A549 (cell line): ENCODE results near the gene APP. TPM values are rescaled to one million over a fixed set of nuclear protein-coding genes. Genes with fewer than 3 reads are reported as not detected.
"Not testable (repeated sequence)": the region's sequence is repeated elsewhere in the genome, so short reads cannot be mapped to it uniquely, and the experiment has no call there.

Experiments
- ATAC-seq, 2 experiments: fragments of 200-7000 bp in 1 of 2; fragments of >200 bp in 1 of 2; cut with Nextera tagmentation in 1 of 2; cut with Tn5 transposase in 1 of 2; 3 replicates each; pipeline versions ENCODE4 v1.8.0 to v1.9.1; 2018 to 2020; ENCODE audit warnings: mild to moderate bottlenecking in 1 of 2, moderate library complexity in 1 of 2
- CTCF ChIA-PET: fragments of 300-600 bp; sonication (Branson Sonifier 250); formaldehyde crosslinking; extraction: SDS; loops from one replicate; lab custom pipeline; 2021; ENCODE audit warnings: antibody characterized with exemption, inconsistent platforms; lab: Yijun Ruan, JAX
- POLR2A ChIA-PET: fragments of 350-600 bp; formaldehyde crosslinking; extraction: SDS; loops from one replicate; lab custom pipeline; 2021; ENCODE audit warnings: antibody characterized with exemption, inconsistent platforms; lab: Yijun Ruan, JAX
- DNase-seq, 2 experiments: peaks; one replicate each; pipeline versions ENCODE4 v3.0.0 to v3.0.0-alpha.2; 2011 to 2016; ENCODE audit warnings: low read depth in 1 of 2, low spot score in 1 of 2
- FAIRE-seq: peaks from 2 replicates; lab custom pipeline; 2011; peaks lifted over from hg19 to GRCh38; lab: Jason Lieb, UNC
- H3K27ac ChIP-seq, 2 experiments: fragments of >200 bp; sonication (Bioruptor Twin); formaldehyde crosslinking; 3 replicates each; pipeline ENCODE4 v1.5.1; 2016 to 2017
- H3K4me1 ChIP-seq: fragments of >200 bp; sonication (Bioruptor Twin); formaldehyde crosslinking; 3 replicates; pipeline ENCODE4 v1.6.1; 2016
- H3K4me2 ChIP-seq: fragments of >200 bp; sonication (Bioruptor Twin); formaldehyde crosslinking; 3 replicates; pipeline ENCODE4 v1.6.1; 2016
- H3K4me3 ChIP-seq: fragments of >200 bp; sonication (Bioruptor Twin); formaldehyde crosslinking; 3 replicates; pipeline ENCODE4 v1.5.1; 2016
- H3K9me3 ChIP-seq: fragments of >200 bp; sonication (Bioruptor Twin); formaldehyde crosslinking; 3 replicates; pipeline ENCODE4 v1.6.1; 2016
- EHMT2 ChIP-seq: fragments of 200-600 bp; sonication (generic); IDR thresholded peaks from 2 replicates; pipeline ENCODE4 v1.6.1; 2016; ENCODE audit warnings: antibody characterized with exemption, low read depth, mild to moderate bottlenecking, moderate library complexity
- EP300 ChIP-seq, 2 experiments: fragments of >200 bp; sonication (Bioruptor Twin); formaldehyde crosslinking; IDR thresholded peaks; 2 replicates in 1 of 2; 3 replicates in 1 of 2; pipeline ENCODE4 v1.6.1; 2016 to 2017
- GATA3 ChIP-seq: IDR thresholded peaks from 2 replicates; pipeline ENCODE4 v1.6.1; 2012; ENCODE audit warnings: borderline replicate concordance
- HDAC2 ChIP-seq: fragments of 200-600 bp; sonication (generic); IDR thresholded peaks from 2 replicates; pipeline ENCODE4 v1.6.1; 2016
- HOXA7 ChIP-seq: fragments of 250-450 bp; sonication (Bioruptor Pico); IDR thresholded peaks from 2 replicates; pipeline ENCODE4 v1.5.0; 2020; ENCODE audit warnings: mild to moderate bottlenecking, moderate library complexity
- JUN ChIP-seq, 2 experiments: fragments of >200 bp; sonication (Bioruptor Twin); formaldehyde crosslinking; IDR thresholded peaks; 2 replicates in 1 of 2; 3 replicates in 1 of 2; pipeline ENCODE4 v1.6.1; 2016 to 2017
- NFE2L2 ChIP-seq: fragments of 150-350 bp; conservative IDR thresholded peaks from 2 replicates; pipeline ENCODE4 v1.6.1; 2014; ENCODE audit warnings: low read length
- RAD21 ChIP-seq, 2 experiments: fragments of >200 bp in 1 of 2; sonication (Bioruptor Twin) in 1 of 2; formaldehyde crosslinking in 1 of 2; IDR thresholded peaks in 1 of 2; conservative IDR thresholded peaks in 1 of 2; 2 replicates in 1 of 2; 3 replicates in 1 of 2; pipeline ENCODE4 v1.6.1; 2012 to 2018; ENCODE audit warnings: inconsistent platforms in 1 of 2
- RARB ChIP-seq: fragments of 250-450 bp; sonication (Bioruptor Pico); IDR thresholded peaks from 2 replicates; pipeline ENCODE4 v1.8.0; 2021; ENCODE audit warnings: mild to moderate bottlenecking, moderate library complexity
- ZFP36 ChIP-seq: fragments of 450-650 bp; IDR thresholded peaks from 2 replicates; pipeline ENCODE4 v1.6.1; 2014; ENCODE audit warnings: borderline replicate concordance; ENCODE audit not compliant: partially characterized antibody
- WGBS: methylation state at CpG from one replicate; pipeline ENCODE4 v1.1.6; 2017; ENCODE audit errors: missing lambda C conversion rate; 5-methylcytosine and 5-hydroxymethylcytosine counted together
- polyA plus RNA-seq, 4 experiments: library from polyadenylated mRNA; depleted of rRNA in 3 of 4; stranded (reverse); fragments of >200 nt; fragmentation: RNase III in 1 of 4; extraction: RNeasy Plus Mini Kit Qiagen cat#74134 plus additional on column Dnase treatment in 1 of 4; gene quantifications; 2 replicates in 3 of 4; 3 replicates in 1 of 4; pipeline ENCODE4 v1.2.3, GENCODE V29; 2011 to 2017
- TF ChIP-seq, protein P1 (sequence below): IDR thresholded peaks from 2 replicates; pipeline ENCODE4 v1.6.1; 2012; ENCODE audit warnings: low read depth, borderline replicate concordance
- TF ChIP-seq, protein P2 (sequence below): IDR thresholded peaks from 2 replicates; pipeline ENCODE4 v1.6.1; 2012
- TF ChIP-seq, protein P3 (sequence below): fragments of 200-600 bp; sonication (generic); IDR thresholded peaks from 2 replicates; pipeline ENCODE4 v1.6.1; 2016; ENCODE audit warnings: antibody characterized with exemption, mild to moderate bottlenecking, moderate library complexity

APP gene
- polyA plus RNA-seq, 2 of the 4 experiments (the other 2 are of a cell fraction): 540 to 565 TPM

DNA sequence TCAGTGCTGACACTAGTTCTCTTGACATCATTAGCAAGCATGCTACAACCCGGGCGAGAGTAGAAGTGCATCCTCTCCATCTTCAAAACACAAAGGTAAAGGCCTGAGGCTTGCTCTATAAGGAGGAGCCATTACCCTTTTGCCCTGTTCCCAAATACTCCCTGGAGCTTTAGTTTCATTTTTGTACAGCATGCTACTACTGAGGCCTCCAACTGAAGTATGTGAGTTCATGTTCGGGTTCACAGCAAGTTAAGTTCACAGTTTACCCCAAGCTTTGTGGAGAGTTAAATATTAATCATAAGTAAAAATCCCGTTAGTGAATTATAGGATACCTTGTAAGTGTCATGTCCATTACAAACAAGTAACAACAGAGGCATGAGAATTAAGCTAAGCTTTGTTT is 156.6 kb downstream of the APP start:
- no peak overlapping the region for H3K4me3 ChIP-seq
- ChIA-PET POLR2A (no interaction called here), CTCF (no interaction called here)
- H3K9me3 ChIP-seq: no peaks in the 10 kb centered on the region
- no peak for ATAC-seq
- TF ChIP-seq, protein P1, sequence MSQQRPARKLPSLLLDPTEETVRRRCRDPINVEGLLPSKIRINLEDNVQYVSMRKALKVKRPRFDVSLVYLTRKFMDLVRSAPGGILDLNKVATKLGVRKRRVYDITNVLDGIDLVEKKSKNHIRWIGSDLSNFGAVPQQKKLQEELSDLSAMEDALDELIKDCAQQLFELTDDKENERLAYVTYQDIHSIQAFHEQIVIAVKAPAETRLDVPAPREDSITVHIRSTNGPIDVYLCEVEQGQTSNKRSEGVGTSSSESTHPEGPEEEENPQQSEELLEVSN: no peak
- TF ChIP-seq JUN (IDR thresholded peaks at IDR 0.05) (no peak), ZFP36 (no peak), EP300 (IDR thresholded peaks at IDR 0.05) (no peak), HOXA7 (CRISPR knock-in tag) (no peak), NFE2L2 (no peak), GATA3 (no peak), RAD21 (conservative IDR thresholded peaks at IDR 0.05 in 1 of 2, IDR thresholded peaks at IDR 0.05 in 1 of 2) (no peak)
- TF ChIP-seq, protein P2, sequence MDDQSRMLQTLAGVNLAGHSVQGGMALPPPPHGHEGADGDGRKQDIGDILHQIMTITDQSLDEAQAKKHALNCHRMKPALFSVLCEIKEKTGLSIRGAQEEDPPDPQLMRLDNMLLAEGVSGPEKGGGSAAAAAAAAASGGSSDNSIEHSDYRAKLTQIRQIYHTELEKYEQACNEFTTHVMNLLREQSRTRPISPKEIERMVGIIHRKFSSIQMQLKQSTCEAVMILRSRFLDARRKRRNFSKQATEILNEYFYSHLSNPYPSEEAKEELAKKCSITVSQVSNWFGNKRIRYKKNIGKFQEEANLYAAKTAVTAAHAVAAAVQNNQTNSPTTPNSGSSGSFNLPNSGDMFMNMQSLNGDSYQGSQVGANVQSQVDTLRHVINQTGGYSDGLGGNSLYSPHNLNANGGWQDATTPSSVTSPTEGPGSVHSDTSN: no peak
- no peak overlapping the region for H3K27ac ChIP-seq
- WGBS: 74% methylated on average over 4 of the region's 4 CpGs
- no peaks in the 10 kb centered on the region for H3K4me1 ChIP-seq
- no peak overlapping the region for H3K4me2 ChIP-seq
- DNase-seq: no peak
- no peak for FAIRE-seq

DNA sequence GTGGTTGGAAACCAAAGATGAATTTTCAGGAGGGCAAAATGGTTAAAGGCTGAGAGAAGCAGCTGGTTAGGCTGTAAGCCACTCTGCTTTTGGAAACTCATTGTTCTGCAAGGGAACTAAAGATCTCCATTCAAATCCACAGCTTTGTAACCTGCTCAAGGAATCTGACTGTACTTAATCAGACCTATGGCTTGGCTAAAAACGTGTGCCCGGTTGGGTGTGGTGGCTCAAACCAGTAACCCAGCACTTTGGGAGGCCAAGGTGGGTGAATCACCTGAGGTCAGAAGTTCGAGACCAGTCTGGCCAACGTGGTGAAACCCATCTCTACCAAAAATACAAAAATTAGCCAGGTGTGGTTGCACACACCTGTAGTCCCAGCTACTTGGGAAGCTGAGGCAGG is 158.1 kb downstream of the APP start:
- FAIRE-seq, H3K4me1 ChIP-seq, H3K9me3 ChIP-seq, POLR2A ChIA-PET, ATAC-seq, H3K4me2 ChIP-seq, H3K4me3 ChIP-seq, H3K27ac ChIP-seq, DNase-seq: not testable (repeated sequence)
- CTCF ChIA-PET: interaction anchor here (0.7 to 1.0 kb wide), 2 partner anchors 17 to 269 kb away, joined by 3 read pairs; no protein-coding TSS in a partner anchor
- WGBS: 82% methylated on average over 4 of the region's 4 CpGs

DNA sequence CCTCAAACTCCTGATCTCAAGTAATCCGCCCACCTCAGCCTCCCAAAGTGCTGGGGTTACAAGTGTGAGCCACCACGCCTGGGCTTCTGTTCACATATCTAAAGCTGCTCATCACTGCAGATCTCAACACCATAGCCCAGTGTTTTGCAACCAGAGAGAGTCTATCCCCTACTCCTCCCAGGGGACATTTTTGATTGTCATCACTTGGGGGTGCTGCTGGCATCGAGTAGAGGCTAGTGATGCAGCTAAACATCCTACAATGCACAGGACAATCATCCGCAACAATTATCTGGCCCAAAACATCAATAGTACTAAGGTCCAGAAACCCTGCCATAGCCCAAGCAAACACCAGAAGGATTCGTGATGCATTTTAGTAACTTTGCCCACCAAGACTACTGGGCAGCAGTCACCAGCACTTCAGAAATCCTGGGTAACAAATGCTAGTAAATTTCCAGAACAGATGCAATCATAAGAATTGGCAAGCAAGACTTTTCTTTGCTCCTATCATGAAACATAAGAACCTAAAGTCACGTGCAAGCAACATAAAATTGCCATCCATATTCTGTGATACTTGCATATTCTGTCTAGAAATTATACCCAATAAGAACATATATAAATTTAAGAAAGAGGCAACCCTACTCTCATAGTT is 159.2 kb downstream of the APP start:
- 97% methylated on average over 6 of the region's 6 CpGs for WGBS
- ChIA-PET CTCF (interaction anchor here (1.0 kb wide), 1 partner anchor 16 kb away, joined by 3 read pairs; no protein-coding TSS in a partner anchor), POLR2A (no interaction called here)
- H3K4me2 ChIP-seq: no peak overlapping the region
- no peak overlapping the region for H3K4me3 ChIP-seq
- no peak overlapping the region for H3K27ac ChIP-seq
- FAIRE-seq (no peak), DNase-seq (no peak), ATAC-seq (no peak)
- H3K9me3 ChIP-seq: no peaks in the 10 kb centered on the region
- no peak for TF ChIP-seq EHMT2
- TF ChIP-seq RARB (CRISPR knock-in tag): no peak
- no peak for TF ChIP-seq HDAC2
- H3K4me1 ChIP-seq: no peaks in the 10 kb centered on the region

DNA sequence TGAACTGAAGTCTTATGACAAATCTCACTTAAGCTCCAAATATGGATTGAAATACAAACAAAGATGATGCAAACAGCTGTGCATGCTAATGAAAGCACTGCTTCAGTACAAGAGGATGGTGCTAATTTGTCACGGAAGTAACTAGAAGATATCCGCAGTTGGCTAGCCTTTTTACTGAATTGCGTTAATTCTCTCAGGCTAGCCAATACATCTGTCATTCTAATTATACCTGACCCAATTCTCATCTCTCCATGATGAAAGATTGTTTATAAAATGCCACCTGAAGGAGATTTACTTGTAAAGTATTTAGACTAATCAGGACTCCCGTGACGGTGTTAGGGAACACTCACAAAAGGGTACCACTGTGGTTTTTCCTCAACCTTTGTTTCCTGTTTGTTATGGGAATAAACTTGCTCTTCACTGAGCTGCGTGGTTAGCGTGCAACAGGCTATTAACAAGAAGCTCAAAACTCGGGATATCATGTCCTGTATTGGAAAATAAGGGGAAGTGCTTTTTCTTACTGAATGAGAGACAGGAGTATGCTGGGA is 162.5 kb downstream of the APP start:
- FAIRE-seq (no peak), ATAC-seq (no peak), DNase-seq (no peak)
- CTCF ChIA-PET: interaction anchor here (1.2 kb wide), 1 partner anchor 9 kb away, joined by 3 read pairs; no protein-coding TSS in a partner anchor
- POLR2A ChIA-PET: no interaction called here
- Histone ChIP-seq H3K27ac (no peak overlapping the region), H3K9me3 (no peaks in the 10 kb centered on the region), H3K4me1 (no peaks in the 10 kb centered on the region), H3K4me2 (no peak overlapping the region), H3K4me3 (no peak overlapping the region)
- 93% methylated on average over 8 of the region's 8 CpGs for WGBS
- TF ChIP-seq, protein P3, sequence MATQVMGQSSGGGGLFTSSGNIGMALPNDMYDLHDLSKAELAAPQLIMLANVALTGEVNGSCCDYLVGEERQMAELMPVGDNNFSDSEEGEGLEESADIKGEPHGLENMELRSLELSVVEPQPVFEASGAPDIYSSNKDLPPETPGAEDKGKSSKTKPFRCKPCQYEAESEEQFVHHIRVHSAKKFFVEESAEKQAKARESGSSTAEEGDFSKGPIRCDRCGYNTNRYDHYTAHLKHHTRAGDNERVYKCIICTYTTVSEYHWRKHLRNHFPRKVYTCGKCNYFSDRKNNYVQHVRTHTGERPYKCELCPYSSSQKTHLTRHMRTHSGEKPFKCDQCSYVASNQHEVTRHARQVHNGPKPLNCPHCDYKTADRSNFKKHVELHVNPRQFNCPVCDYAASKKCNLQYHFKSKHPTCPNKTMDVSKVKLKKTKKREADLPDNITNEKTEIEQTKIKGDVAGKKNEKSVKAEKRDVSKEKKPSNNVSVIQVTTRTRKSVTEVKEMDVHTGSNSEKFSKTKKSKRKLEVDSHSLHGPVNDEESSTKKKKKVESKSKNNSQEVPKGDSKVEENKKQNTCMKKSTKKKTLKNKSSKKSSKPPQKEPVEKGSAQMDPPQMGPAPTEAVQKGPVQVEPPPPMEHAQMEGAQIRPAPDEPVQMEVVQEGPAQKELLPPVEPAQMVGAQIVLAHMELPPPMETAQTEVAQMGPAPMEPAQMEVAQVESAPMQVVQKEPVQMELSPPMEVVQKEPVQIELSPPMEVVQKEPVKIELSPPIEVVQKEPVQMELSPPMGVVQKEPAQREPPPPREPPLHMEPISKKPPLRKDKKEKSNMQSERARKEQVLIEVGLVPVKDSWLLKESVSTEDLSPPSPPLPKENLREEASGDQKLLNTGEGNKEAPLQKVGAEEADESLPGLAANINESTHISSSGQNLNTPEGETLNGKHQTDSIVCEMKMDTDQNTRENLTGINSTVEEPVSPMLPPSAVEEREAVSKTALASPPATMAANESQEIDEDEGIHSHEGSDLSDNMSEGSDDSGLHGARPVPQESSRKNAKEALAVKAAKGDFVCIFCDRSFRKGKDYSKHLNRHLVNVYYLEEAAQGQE: no peak
